IPS-18c (cell line): ENCODE results near the gene GDPD5.

Source experiments
- H3K4me3 ChIP-seq: 2 replicates; pipeline ENCODE4 v1.7.0; 2013; ENCODE audit warnings: low read depth, mild to moderate bottlenecking, low read length, moderate library complexity; ENCODE audit not compliant: insufficient read depth
- H3K9me3 ChIP-seq: one replicate; pipeline ENCODE4 v1.6.1; 2013; ENCODE audit warnings: mild to moderate bottlenecking, low read length, moderate library complexity; ENCODE audit not compliant: control insufficient read depth, insufficient read depth

The GDPD5 gene

DNA sequence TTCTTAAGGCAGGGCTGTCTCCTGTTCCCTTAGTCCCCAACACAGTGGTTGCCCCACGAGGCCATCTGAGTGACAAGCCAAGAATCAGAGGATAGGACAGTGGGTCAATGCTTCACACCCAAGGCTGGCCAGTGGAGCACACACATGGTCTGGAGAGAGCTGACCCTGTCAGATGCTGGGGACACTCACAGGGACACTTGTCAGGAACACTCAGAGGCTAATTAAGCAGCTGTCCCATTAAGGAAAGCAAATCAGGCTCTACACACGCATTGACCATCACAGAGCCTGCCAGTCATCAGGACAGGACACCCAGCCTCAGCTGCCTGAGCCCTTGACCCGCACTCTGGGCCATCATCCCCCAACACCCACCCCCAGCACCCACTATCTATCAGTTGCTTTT, 18.2 kb downstream of the GDPD5 start:
- Histone ChIP-seq H3K9me3 (no peaks in the 10 kb centered on the region), H3K4me3 (no peak overlapping the region)

DNA sequence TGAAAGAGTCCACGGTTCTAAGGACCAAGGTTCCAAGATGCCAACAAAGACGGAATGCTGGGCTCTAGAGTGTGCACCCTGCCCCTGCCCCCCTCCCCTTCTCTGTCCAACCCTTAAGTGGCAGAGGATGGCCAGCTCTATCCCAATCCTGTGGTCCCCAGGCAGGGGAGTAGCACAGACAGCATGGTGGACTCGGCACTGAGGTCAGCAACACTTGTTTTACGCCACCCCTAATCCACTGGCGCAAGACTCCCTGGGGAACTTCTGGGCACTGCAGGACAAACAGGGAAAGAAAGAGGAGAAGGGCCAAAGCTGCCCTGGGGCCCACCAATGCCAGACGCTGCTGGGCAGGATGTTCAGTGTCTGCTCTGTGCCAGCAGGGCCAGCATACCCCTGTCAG, 18.9 kb downstream of the GDPD5 start:
- no peaks in the 10 kb centered on the region for H3K9me3 ChIP-seq
- H3K4me3 ChIP-seq, result no peak overlapping the region

DNA sequence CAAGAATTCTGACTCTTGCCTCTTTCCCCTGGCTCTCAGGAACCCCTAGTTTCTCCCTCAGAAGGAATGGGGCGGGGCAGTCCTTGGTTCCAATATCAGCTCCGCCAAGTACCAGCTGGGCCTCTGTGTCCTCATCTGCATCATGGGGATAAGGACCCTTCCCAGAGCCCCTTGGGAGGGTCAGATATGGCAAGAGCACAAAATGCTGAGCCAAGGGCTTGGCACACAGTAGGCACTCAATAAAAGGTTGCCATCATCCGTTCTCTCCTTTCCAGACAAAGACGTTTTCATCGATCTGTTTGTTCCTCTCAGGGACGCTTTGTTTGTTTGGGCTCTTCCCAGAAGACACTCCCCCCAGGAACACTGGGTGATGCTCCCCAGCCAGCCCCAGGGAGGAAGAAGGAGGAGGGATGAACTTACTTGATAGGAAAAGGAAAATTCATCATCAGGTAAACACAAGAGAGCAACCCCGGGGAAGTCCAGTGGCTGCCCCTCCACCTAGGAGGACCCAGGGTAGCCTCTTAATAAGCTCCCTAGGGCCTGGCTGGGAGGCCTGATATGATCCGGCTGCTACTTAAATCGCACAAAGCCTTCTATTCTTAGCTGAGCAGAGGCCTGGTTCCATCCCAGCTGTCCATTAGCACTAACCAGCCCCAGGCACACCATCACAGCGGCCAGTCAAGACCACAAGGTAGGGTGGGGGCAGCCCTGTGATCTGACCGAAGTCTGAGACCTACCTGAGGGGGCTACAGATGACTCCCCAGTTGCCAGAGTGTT, 19.6 kb downstream of the GDPD5 start:
- Histone ChIP-seq H3K4me3 (no peak overlapping the region), H3K9me3 (no peaks in the 10 kb centered on the region)

DNA sequence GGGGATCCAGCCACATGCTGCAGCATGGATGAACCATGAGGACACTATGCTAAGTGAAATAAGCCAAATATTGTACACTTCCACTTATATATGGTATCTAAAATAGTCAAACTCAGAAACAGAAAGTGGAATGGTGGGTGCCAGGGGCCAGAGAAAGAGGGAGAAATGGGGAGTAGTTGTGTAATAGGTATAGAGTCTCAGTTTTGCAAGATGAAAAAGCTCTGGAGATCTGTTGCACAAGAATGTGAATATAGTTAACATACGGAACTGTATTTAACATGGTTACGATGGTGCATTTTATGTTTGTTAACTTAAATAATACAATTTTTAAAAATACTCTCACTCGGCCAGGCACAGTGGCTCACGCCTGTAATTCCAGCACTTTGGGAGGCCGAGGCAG, 21.2 kb downstream of the GDPD5 start:
- Histone ChIP-seq H3K4me3 (no peak overlapping the region), H3K9me3 (no peaks in the 10 kb centered on the region)

DNA sequence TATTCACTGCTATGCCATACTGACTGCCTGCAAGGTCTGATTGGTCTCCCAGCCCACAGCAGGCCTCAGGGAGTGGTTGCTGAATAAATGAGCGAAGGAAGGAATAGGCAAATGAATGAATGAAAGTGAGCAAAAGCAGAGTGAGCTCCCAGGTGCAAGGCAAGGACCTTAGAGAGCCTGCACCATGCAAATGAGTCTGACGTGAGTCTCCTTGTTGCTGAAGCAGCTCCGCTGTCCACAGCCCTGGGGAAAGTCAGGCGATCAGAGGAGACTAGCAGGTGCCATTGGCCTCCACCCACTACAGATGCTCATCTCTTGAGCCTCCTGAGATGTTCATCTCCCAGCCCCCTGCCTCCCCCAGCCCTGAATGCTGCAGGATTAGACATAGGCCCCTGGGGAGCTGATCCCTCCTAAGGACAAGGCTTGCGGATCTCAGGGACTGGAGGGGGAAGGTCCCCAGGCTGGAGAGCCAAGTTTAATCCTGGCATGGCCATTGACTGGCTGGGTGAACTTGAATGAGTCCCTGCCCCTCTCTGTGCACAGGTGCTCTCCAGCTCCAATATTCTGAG, 22.1 kb downstream of the GDPD5 start:
- Histone ChIP-seq H3K9me3 (no peaks in the 10 kb centered on the region), H3K4me3 (no peak overlapping the region)

DNA sequence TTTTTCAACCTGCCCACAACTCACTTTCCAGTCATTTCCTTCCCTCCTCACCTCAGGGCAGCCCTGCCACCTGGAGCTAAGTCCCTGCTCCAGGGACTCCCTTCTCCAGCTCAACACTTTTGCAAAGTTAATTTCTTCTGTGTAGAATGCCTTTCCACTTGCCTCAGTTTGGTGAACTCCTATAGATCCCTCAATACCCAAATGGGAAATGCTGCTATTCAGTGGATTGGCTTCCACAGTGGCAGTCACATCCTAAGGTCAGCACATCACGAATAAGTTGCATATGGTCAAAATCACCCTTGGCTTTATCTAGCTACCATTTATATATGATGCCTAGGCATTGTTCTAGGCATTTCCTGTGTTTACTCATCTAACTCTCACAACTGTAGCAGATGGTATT, 23.6 kb downstream of the GDPD5 start:
- no peaks in the 10 kb centered on the region for H3K9me3 ChIP-seq
- no peak overlapping the region for H3K4me3 ChIP-seq

DNA sequence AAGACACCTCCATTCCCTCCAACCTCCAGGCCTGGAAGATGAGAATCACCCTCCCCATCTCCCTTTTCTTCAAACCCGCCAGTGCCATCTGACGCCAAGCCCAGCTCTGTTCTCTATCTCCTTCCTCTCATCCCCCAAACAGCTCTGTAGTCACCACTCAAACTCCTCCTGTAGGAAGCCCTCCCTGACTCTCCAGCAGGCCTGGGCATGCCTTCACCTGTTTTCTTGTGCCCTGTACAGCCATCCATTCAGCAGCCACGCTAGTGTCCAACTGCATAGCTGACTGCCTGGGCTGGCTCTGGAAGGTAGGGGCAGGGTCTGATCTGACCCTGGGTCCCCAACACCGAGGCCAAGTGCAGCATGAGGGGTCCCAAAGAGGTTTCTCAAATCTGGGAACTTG, 25.0 kb downstream of the GDPD5 start:
- H3K9me3 ChIP-seq, result no peaks in the 10 kb centered on the region
- no peak overlapping the region for H3K4me3 ChIP-seq

DNA sequence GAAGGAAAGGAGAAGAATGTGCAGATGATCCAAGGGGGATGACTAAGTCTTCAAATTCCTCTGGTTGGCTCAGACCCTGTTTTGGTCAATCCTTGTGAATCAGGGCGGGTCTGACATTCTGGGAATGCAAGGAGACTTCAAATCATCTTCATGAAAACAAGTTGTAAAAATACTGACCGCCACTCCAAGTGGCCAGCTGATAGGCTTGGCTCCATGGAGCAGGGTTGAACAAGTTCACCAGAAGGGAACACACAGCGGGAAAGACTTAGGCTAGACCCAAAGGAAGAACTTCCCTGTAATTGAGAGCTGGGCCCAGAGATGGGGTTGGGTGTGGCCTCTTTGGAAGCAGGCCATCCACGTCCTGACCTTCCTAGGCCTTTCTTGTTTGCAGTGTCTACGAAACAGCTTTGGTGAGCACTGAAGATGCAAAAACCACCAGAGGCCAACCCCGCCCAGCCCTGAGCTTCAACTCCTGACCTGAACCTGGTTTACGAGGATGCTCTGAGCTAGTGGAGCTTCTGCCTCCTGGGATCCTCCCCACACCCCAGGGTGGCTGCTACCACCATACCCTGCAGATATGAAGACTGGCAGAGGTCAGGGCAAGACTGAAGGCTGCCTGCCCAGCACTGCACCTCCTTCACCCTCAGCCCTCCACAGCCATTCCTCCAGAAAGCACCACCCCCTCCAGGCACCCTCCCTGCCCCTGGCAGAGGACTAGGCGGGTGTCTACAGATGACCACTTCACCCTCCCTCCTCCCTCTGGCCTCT, 26.1 kb downstream of the GDPD5 start:
- Histone ChIP-seq H3K4me3 (no peak overlapping the region), H3K9me3 (no peaks in the 10 kb centered on the region)

DNA sequence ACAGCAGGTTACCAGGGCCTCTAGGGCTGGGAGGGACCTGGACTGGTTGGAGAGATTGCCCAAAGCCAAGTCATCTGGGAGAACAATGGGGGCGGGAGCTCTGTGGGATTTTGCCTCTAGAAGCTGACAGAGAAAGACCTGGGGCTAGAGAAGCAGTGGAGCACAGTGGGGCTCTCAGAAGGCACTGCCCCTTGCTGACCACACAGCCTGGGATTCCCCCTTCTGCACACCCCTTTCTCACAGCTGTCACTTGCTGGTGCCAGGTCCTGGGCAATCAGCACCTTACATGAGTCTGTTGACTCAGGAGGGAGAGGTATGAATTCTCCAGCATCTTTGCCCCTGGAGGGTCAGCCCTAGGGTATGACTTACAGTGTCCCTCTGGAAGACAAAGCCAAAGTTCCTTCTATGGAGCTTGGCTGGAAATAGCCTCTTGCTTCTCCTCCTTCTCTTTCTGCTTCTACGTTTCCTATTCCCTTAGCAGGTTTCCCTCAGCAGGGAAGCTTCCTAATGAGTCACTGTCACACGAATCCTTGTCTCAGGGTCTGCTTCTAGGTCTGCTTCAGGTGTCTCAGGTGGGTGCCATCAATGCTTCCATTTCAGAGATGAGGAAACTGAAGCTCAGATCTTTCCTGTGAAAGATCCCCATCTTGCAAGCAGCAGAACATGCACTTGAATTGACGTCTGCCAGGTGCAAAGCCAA, 27.0 kb downstream of the GDPD5 start:
- Histone ChIP-seq H3K9me3 (no peaks in the 10 kb centered on the region), H3K4me3 (no peak overlapping the region)

DNA sequence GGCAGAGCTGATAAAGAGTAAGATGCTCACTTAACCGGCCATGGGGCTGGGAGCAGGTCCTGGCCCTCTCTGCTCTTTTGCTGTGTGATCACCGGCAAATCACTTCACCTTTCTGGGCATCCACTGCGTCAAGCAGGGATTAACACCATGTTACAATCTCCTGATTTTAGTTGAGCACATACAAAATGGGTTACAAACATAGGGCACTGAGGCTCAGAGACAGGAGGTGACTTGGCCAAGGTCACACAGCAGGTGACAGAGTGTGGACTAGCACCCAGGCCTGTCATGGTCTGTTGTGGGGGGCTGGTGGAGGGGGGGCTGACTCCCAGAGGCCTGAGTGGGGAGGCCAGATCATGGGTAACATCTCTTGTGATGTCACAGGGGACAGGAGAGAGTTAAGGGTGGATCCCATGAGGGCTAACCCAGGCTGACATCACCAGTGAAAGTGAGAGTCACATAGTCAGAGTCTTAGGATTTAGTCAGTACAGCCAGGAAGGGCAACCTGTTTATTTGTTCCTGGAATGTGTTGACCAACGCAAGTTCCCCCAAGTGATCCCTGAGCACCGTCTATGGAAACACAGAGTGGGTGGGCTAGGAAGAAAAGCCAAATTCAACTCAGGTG, 27.8 kb downstream of the GDPD5 start:
- no peaks in the 10 kb centered on the region for H3K9me3 ChIP-seq
- H3K4me3 ChIP-seq, result no peak overlapping the region

DNA sequence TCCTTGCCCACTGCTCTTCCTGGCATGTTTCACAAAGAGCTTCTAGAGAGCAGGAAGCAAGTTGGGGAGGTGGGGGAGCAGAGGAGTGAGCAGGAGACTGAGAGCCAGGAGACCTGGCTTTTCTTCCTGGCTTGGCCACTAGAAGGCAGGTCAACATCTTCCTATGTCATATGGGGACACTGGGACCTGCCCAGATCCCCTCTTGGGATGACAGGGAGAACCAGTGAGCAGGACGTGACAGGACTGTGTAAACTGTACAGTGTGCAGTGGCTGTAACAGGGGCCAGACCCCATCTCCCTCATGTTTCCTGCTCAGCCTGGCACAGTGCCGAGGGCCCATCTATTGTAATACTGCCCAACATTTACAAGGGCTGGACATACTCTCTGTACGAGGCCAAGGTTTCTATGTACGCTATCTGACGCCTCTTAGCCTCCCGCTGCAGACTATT, 29.4 kb downstream of the GDPD5 start:
- H3K9me3 ChIP-seq, result no peaks in the 10 kb centered on the region
- no peak overlapping the region for H3K4me3 ChIP-seq

DNA sequence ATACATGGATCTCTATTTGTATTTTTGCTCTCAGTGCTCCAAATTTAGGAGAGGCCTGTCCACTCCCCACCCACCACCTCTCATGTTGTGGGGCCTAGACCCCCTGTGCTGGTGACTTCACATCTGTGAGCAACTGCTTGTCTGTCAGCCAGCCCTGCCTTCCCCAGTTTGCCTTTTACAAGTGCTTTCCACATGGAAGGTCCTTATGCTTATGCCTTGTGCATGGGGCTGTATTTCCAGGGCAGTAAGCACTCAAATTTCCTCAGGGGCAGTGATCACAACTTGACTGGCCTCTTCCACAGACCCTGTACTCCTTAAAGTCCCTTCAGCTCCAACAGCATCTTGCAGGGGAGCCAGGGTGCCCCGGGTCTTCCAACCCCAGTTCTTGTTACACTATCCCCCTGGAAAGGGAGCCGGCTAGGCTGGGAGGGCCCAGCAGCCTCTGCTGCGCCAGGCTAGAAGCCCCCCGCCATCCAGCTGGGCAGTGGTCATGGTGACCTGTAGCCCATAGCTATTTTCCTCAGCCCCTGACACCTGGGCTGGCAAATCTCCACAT, 29.9 kb downstream of the GDPD5 start:
- H3K9me3 ChIP-seq, result no peaks in the 10 kb centered on the region
- no peak overlapping the region for H3K4me3 ChIP-seq

DNA sequence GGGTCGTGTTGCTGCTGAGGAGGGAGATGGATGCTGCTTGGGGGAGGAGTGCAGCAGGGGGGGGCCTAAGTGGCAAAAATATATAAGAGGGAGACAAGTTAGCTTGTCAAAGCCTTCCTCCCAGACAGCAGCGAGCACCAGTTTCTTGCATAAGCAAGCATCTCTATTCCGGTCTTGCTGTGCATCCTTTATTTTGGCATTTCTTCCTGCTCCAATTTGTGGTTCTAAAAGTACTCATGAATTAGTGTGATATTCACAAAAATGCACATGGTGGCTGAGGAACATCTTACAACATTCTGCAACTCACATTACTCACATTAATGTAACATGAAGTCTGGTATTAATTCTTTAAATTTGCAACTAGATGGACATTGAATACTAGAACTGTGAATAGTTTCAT, 32.1 kb downstream of the GDPD5 start:
- Histone ChIP-seq H3K4me3 (no peak overlapping the region), H3K9me3 (no peaks in the 10 kb centered on the region)

DNA sequence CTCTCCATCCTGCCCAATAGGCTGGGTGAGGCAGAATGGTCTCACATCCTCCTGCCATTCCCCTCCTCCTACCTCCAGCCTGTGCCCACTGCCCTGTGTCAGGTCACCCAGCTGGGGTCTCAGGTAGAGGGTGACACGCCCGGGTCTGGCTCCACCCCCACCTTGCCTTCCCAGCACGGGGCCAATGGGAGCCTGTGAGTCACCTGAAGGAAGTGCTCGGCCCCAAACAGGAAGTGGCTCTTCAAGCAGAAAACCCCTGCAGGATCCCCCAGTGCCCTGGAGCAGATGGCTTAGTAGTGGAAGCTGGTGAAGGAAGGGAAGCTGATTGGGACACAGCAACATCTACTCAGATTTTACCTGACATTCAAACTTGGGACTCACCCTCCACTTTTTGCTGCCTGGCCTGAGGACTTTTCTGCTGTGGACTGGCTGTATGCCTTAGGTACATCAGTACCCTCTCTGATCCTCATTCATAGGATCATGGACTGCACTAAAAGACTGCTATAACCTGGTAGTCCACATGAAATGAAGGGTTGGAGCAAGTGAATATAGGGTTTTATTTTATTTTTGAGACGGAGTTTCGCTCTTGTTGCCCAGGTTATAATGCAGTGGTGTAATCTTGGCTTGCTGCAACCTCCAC, 33.4 kb downstream of the GDPD5 start:
- Histone ChIP-seq H3K9me3 (no peaks in the 10 kb centered on the region), H3K4me3 (no peak overlapping the region)

DNA sequence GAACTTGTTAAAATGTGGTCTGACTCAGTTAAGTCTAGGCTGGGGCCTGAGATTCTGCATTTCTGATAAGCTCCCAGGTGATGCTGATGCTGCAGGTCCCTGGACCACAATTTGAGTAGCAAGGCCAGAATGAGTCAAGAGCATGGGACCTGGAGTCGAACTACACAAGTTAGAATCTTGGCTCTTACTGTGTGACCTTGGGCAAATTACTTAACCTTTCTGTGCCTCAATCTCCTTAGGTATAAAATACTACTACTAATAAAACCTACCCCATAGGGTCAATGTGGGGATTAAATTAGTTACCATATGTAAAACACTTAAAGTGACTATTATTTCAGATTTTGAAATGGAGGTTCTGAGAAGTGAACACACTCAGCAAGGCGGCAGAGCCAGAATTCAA, 34.3 kb downstream of the GDPD5 start:
- no peak overlapping the region for H3K4me3 ChIP-seq
- H3K9me3 ChIP-seq, result no peaks in the 10 kb centered on the region

DNA sequence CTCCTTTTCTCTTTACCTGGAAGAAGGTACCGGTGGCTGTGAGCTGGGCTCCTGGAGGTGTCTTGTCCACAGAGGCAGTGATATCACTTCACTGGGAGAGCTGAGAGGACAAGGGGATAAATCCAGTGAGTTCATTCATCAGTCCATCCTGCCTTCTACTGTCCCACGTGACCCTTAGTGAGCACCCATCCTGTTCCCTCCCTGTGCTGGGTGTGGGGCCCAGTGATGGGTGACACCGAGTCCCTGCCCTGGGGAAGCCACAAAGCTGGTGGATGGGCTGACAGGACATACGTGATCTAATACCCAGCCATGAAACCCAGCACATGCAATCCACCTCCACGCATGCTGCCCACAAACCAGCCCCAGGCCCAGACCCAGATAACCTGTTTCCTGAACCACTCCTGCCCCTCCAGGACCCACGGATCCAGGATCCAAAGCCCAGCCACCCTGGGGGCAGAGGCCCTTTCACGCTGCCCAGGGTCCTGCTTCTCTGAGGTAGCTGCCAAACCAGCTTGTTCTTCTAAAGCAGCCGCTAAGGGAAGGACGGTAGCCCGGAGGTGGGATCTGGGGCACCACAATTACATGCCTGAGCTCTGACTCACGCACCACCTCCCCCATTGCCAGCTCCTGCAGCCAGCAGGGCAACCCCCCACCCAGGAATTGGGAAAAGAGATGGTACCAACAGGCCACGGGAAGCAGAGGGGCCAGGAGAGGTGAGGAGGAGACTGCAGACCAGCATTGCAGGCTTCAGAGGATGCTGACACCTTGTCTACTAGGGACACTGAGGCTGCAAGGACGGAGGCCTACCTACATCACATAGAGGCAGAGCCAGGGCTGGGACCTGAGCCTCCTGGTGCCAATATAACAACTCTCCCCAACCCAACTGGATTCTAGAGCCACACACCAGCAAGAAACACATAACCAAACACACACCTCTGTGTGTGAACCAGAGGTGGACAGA, 35.2 kb downstream of the GDPD5 start:
- H3K9me3 ChIP-seq, result no peaks in the 10 kb centered on the region
- H3K4me3 ChIP-seq, result no peak overlapping the region
